ENCODE measurements around the gene NDUFS6.

The NDUFS6 gene

DNA sequence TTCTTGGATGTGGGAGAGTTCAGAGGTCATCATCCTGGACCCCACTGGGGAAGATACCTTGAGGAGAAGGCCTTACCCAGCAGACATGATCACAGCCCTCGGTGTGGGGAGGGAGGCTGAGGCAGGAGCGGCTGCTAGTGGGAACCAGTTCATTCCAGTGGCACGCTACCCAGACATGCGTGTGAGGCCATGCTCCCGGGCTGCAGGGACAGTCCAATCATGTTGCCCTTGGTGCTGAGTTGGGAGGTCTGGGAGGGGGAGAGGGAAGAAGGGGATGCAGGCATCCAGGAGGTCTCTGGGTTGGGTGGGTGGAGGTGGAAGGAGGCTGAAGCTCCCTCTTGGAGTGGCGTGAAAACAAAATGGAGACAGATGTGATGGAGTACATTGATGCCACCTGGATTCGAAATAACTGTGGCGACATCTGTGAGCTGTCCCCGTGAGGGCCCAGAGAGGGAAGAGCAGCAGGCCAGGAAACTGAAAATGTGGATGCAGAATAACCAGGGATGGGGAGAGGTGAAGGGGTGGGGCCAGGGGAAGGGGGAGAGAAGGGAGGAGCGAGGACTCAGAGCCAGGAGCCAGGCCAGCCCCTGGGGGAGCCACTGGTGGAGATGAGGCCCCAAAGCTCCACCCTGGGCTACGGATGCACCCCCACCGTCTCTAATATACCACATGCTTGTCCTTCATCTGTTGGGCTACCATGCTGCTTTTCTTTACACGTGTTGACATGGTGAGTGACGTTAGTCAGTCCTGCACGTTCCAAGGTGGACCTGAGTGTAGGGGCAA, 16.2 kb downstream of the NDUFS6 start:
- no peak for DNase-seq (ENCODE audit: low read depth)

DNA sequence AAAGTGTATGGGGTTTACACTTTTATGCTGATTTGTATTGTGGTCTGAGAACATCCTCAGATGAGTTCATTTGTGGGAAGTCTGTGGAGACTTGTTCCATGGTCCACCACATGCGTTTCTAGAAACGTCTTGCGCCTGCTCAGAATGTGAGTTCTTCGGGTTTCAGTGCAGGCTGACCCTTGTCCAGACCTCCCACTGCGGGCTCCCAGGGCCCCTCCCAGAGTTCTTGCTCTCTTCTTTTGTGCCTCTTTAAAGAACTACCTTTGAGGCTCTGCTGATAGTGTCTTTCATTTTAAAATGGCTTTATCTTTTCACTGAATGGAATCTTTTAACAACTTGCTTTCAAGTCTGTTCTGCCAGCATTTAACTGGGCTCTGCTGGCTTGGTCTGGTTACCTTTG, 17.6 kb downstream of the NDUFS6 start:
- DNase-seq (ENCODE audit: low read depth) = no peak

DNA sequence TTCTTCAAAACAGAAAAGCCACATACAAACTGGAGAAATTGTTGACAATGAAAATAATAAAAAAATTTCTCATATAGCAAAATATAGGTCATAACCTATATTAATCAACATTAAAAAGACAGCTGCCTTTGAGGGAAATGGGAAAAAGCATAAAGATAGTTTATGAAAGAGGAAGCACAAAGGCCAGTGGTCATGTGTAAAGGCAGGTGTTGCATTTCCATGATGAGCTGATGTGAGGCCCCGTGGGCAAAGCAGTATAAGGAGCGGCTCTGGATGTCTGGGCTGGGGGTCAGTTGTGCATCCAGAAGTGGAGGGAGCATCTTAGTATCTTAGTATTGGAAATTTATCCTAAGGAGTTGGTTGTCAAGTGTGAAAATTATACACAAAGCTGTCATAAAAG, 18.3 kb downstream of the NDUFS6 start:
- no peak for DNase-seq (ENCODE audit: low read depth)

DNA sequence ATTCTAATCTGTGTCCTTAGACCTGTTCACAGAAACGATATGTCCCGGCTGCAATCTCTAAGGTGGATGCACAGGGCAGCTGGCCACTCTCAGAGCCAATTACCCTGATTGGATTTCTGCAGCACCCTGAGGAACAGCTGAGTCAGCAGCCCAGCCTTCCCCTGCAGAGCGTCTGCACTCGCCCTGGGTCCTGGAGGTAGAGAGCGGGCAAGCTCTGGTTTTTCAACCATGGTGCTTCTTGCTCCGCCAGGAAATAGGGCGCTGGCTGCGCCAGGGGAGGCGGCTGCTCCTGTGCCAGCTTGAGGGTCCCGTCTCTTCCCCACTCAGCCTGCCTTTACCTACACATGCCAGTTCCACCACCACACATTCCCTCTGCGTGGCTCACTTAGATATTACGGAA, 19.2 kb downstream of the NDUFS6 start:
- DNase-seq (ENCODE audit: low read depth) = no peak

DNA sequence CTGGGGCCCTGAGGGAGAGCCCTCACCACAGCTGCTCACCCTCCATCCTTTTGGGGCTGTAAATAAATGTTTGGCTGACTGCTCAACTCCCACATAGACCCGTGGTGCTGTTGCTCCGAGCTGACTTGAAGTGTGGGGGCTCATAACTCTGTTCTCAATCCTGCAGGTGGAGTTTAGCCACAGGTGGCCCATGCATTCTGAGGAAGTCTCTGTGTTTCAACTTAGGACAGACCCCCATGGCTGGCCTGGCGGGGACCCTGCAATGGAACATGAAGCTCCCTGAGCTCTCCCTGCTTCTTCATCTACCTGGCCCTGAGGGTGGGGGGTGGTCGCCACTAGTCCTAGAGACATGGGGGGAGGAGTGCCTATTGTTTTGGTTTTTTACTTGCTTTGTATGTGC, 19.7 kb downstream of the NDUFS6 start:
- no peak for DNase-seq (ENCODE audit: low read depth)

DNA sequence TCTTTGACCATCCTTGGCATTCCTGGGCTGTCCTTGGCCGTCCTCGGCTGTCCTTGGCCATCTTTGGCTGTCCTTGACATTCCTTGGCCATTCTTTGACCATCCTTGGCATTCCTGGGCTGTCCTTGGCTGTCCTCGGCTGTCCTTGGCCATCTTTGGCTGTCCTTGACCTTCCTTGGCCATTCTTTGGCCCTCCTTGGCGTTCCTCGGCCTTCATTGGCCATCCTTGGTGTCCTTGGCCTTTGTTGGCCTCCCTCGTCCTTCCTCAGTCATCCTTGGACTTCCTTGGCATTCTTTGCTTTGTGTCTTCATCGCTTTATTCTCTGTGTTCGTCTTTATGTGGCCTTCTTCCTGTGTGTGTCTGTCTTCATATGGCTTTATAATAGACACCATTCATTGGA, 20.7 kb downstream of the NDUFS6 start:
- DNase-seq (ENCODE audit: low read depth) = no peak

DNA sequence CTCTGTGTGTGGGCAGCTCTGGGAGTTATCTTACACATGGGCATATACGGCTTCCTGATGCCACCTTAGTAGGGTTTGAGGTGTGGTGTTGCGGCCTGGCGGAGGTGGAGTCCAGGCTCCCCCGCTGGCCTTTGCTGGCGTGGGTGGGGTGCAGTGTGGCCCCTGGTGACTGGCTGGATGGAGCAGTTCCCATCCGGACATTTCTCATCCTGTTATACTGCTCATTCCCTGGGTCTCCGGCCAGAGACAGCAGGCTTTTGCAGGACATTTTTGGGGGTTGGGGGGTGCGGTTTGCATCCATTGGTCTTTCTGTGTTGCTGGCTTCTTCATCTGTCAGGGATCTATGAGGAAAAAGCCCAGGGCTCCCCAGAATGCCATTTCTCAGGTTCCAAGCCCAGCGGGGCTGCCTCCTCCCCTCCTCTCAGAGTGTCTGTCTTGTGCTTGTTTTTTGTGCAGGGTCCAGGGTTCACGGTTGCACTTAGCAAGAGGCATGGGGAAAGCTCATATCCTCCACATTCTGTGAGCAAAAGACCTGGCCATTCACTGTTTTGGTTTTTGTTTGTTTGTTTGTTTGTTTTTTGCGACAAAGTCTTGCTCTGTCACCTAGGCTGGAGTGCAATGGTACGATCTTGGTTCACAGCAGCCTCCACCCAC, 22.3 kb downstream of the NDUFS6 start:
- no peak for DNase-seq (ENCODE audit: low read depth)

DNA sequence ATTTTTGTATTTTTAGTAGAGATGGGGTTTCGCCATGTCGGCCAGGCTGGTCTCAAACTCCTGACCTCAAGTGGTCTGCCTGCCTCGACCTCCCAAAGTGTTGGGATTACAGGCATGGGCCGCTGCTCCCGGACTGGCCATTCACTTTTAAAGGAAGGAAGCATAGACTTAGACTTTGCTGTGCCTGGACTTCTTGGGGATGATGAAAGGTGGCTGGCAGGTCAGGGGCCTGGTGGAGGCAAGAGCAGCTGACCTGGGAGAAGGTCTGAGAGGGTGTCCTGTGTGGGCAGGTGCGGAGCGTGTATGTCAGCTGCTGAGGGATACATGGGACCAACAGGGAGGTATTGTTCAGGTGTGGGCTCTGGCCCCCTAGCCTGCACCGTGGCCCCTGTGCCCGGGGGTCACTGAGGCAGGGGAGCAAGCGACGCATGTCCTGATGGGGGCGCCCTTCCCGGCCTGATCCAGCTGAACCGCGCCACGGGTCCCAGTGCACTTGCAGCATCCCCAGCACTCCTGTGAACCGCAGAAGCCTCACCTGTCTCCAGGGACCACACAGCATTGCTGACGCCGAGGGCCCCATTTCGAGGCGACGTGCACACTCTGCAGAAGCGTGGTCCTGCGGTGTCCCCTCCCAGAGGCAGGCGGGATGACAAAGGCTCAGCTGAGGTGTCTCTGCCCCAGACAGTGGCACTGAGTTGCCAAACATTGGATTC, 23.1 kb downstream of the NDUFS6 start:
- DNase-seq (ENCODE audit: low read depth) = no peak

DNA sequence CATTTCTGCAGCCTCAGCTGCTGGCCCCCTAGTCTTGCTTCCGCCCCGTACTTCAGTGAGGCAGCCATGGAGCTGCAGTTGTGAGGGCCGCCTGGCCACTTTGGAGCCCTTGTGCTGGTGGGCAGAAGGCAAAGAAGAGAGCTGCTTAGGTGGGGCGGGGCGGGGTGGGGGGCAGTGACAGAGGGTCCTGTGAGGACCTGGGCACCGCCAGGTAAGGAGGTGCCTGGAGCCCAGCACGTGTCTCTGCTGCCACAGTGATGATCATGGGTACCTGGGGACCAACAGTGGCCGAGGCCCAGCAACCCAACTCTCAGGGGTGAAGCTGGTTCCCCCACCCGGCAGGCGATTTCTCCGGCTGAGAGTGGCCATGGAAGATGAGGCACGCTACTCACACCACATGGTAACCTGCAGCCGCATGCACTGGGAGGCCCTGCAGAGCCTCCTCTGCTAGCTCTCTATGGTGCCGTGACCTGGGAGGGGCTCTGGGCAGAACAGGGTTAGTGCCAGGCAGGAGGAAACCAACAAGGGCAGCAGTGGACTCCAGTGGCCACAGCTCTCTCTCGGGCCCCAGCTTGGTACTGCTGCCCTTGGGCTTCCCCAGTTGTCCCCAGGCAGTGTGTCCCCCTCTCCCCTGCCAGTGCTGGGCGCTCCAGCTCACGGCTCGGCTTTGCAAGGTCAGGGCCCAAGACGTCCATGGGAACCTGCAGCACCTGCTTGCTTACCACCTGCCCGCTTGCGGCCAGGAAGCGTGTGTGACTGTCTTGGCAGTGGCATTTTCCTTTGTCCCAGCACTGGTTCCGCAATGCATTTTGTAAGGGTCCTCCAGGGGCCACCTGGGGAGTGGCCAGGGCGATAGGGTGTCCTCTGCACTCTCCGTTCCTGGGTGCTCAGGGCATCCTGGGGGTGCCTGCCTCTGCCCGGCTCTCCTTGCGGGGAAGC, 24.0 kb downstream of the NDUFS6 start:
- no peak for DNase-seq (ENCODE audit: low read depth)

DNA sequence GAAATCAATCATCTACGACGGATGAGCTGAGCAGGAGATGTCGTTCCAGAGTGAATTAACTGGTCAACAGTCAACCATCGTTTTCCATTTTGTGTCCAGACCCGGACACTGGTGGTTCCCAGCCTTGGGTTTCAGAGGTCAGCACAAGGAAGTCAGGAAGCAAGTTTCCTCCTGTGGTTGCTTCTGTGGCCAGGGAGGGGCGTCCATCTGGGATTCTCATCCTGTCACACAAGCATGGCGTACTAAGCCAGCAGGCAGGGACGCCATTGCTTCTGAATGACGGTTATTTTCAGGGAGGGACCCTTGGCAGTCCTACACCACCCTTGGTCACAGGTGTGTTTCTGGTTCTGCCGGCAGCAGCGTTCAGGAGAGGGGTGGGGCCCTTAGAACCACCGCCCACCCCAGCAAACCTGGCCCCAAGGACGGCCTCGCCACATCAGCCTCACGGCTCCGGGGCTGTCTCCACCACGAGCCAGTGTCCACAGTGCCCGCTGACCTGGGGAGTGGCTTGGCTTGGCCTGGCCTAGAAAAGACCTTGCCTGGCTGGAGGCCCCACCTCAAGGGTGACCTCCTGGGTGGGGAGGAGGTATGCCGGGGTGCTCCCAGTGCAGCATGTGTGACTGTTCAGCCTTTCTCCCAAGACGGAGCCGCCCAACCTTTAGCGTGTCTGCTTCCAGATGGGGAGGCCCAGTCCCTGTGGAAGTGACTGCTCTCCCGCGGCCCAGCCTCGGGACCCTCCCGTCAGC, 25.2 kb downstream of the NDUFS6 start:
- DNase-seq (ENCODE audit: low read depth) = no peak

DNA sequence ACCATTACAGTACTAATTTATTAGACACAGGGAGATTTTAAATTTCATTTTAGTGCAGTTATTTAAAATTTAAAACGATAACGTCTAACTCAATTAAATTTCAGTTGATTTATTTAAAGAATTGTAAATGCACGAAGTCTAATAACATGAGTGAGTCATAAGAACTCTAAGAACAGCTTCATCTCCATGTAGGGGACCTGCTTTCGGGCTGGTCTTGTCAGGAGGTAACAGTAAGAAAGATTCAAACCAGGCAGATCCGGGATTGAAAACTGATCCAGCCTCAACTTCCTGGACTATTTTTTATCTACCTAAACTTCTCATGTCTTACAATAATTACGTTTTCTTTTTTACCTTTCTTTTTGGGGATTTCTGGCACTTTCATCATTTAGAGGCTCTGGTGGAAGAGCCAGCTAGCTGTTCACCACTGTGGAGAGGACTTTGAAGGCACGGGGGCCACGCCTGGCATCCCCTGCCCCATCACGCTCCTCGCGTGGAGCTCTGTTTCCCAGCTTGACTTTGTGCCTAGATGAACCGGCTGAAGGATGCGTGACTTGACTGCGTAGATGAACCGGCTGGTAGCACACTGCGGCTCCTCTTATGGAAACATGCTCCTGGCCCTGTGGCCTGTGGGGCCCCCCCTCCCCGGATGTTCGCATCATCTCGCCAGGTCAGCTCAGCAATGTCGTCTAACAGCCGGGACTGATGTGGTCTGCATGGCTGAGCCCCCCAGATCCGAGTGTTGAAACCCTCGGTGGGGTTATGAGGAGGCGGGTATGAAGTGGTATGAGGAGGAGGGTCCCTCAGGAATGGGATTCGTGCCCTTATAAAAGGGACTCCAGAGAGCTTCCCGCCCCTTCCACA, 26.0 kb downstream of the NDUFS6 start:
- DNase-seq (ENCODE audit: low read depth) = no peak

DNA sequence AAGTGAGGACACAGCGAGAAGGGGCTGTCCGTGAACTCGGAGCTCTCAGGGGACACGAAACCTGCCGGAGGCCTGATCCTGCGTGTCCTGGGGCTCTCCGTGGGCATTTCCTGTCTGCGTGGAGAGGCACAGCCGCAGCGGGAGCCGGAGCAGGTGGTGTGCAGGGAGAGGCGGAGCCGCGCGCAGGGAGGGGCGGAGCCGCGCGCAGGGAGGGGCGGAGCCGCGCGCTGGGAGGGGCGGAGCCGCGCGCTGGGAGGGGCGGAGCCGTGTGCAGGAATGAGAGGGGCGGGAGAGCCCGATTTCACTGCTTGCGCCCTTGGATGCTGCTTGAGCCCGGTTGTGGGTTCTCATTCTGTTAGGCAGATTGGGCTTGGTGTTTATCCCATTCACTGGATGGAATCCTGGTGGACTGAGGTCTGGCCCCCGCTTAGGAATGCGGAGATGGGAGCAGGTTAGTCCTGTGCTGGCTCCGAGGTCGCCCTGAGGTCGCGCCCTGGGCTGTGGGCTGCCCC, 26.7 kb downstream of the NDUFS6 start:
- no peak for DNase-seq (ENCODE audit: low read depth)

DNA sequence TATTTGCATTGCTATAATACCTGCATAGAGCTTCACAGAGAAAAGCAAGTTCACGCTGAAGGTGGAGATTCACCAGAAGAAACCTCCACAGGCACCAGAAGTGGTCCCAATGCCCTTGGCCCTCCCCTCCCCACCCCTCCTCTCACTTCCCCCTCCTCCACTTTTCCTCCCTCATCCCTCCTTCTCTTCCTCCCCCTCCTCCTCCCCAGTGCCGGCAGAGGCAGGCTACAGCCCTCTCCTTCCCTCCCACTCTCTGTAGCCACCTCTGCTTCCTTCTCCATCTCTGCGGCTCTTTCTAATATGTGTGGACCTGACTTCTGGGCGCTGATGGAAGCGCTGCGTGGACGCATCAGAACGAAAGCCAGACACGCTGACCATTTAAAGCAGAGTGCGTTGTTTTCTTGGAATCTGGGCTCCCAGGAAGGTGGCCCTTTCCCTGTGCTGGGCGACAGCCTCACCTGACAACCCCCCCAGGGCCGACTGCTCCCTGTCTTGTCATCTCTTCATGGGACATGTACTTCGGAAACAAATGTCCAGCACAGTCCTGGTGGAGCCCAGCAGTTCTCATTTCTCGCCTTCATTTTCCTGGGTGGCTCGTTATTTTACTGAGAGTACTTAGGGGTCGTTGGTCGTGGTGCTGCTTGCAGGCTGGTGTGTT, 29.5 kb downstream of the NDUFS6 start:
- DNase-seq (ENCODE audit: low read depth) = no peak

DNA sequence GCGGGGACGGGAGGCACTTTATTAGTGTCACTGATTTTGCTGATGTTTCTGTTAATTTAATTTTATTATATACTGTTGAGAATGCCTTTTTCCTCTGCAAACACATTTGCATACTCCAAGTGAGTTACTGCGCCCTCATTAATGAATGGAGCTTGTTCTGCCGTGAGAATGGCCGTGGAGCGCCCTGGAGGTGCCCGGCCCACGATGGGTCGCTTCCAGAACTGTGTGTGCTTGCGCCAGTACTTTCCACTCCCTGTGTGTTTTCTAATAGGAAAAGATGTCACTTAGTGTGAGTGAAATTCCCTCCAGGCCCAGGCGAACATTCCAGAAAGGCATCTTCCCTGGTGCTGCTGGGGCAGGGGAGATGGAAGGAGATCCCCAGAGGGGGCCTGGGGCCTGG, 30.1 kb downstream of the NDUFS6 start:
- DNase-seq (ENCODE audit: low read depth) = no peak

DNA sequence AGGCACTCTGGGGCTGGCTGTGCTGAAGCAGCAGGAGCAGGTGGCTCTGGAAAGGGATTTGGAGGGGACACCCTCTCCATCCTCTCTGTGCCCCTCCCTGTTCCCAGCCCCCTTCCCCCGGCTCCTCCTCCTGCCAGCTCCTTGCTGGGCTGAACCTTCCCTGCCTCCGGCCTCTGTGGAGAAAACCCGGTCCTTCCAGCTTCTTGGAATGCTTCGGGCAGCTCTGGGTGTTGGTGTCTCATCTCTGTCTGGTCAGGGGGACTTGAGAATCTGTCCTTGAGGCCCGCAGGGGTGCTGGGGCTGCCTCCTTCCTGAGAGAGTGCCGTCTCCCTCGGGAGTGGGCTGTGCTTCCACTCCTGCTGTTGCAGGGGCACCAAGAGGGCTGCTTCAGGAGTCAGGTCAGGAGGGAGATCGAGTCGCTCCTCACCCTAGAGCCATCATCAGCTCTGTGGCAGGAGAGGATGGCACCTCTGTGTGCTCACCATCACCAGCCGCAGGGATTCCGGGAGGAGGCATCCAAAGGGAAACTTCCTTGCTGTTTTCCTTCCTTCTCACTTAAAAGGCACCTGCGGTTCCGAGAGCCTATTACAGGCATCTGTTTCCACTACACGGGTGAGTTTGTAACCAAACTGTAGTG, 30.6 kb downstream of the NDUFS6 start:
- DNase-seq (ENCODE audit: low read depth) = no peak

DNA sequence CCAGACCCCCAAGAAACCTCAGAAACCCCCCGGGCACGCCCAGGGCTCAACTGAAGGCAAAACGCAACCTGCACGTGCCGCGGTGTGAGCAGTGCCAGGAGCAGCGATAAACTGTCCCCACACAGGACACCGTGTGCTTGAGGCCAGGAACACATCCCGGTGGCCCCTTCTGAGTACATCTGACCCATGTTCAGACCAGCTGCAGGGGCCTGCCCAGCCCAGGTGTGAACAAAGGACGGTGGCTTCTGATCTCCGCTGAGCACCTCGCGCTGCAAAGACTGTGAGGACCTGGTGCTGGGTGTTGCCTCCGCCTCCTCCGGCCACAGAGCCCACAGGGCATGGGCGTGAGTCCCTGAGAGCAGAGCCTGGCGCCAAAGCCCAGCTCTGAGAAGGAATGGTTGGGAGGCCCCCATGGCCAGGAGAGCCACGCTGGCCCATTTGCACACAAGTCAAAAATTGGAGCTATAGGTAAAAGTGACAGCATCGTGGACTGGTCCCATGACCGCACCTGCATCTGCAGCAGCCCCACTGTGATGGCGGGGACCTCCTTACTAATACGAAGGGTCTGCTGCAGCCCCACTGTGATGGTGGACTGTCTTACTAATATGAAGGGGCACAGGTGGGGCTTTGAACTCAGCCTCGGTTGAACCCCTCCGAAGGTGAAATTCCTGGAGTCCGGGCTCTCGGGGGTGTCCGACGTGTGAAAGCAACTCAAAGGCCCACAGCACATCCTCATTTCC, 31.5 kb downstream of the NDUFS6 start:
- no peak for DNase-seq (ENCODE audit: low read depth)

DNA sequence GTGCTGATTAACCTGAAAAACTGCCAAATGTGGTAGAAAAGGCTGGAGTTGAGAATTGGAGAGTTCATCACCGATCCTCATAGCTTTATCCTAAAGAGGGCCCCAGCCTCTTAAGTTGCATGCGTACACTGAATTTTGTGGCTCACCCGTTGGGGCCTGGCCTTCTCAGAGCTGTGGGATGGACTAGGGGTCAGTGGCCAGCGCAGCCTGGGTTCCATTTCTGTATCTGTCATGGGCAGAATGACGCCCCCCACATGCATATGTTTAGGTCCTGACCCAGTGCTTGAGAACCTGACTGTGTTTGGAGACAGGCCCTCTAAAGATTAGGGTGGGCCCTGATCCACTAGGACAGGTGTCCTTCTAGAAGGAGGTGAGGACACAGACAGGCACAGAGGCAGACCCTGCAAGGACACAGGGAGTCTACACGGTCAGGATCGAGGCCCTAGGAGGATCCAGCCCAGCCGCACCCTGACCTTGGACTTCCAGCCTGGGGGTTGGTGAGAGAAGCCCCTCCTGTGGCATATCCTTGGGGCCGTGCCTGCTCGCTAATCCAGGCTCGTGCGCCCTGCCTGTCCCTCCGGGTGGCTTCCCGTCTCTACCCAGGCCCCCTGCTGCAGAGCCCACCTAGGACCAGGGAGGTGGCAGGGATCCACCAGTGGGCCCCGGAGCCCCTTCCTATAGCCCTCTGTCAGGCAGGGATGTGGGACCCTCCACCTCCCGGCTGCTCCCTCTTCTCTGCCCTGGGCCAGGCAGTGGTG, 32.2 kb downstream of the NDUFS6 start:
- DNase-seq (ENCODE audit: low read depth) = no peak

Data from fibroblast of the conjunctiva (primary cell).